Endothelial cell of umbilical vein (primary cell): Measurements from ENCODE around the gene CNOT6L. TPM values are rescaled to one million over a fixed set of nuclear protein-coding genes. Genes with fewer than 3 reads are reported as not detected.

Source experiments
- BruUV-seq: library from RNA; stranded (reverse); fragments of 400-500 nt; replicated peaks from 2 replicates; lab custom pipeline; 2021; lab: Mats Ljungman, UMichigan
- CTCF ChIA-PET: fragments of 300-600, 350-600 bp; sonication (Branson Sonifier 250); formaldehyde crosslinking; loops from one replicate; lab custom pipeline; 2021; ENCODE audit warnings: antibody characterized with exemption, inconsistent platforms; lab: Charles Lee
- POLR2A ChIA-PET: fragments of 300-600, 350-600 bp; sonication (Branson Sonifier 250); formaldehyde crosslinking; loops from one replicate; lab custom pipeline; 2021; ENCODE audit warnings: antibody characterized with exemption, inconsistent platforms; lab: Charles Lee
- DNase-seq: peaks from one replicate; pipeline ENCODE4 v3.0.0-alpha.2; 2011; ENCODE audit warnings: low read depth, low spot score
- FAIRE-seq: peaks from 2 replicates; lab custom pipeline; 2011; peaks lifted over from hg19 to GRCh38; lab: Jason Lieb, UNC
- H2AFZ ChIP-seq: 2 replicates; pipeline ENCODE4 v1.6.0; 2012; ENCODE audit warnings: low read depth, low read length, control low read depth, inconsistent platforms
- H3K27ac ChIP-seq: 2 replicates; pipeline ENCODE4 v1.5.1; 2011; ENCODE audit warnings: low read depth, mild to moderate bottlenecking, control low read depth, low read length, moderate library complexity; ENCODE audit not compliant: insufficient read depth
- H3K27me3 ChIP-seq, 2 experiments: 2 replicates each; pipeline versions ENCODE4 v1.6.0 to v1.6.1; 2011; ENCODE audit warnings: low read length in 2 of 2, mixed read lengths in 1 of 2; ENCODE audit not compliant: control insufficient read depth in 2 of 2, insufficient read depth in 2 of 2
- H3K36me3 ChIP-seq, 2 experiments: 2 replicates in 1 of 2; 3 replicates in 1 of 2; pipeline ENCODE4 v1.5.1; 2011; ENCODE audit warnings: low read length in 2 of 2, mild to moderate bottlenecking in 1 of 2, moderate library complexity in 1 of 2; ENCODE audit not compliant: control insufficient read depth in 2 of 2, insufficient read depth in 2 of 2; ENCODE audit errors: extremely low read depth in 1 of 2
- H3K4me1 ChIP-seq: 3 replicates; pipeline ENCODE4 v1.5.1; 2011; ENCODE audit warnings: mild to moderate bottlenecking, low read length; ENCODE audit not compliant: control insufficient read depth, insufficient read depth; ENCODE audit errors: extremely low read depth
- H3K4me2 ChIP-seq: 2 replicates; pipeline ENCODE4 v1.6.1; 2011; ENCODE audit warnings: low read length, control low read depth, mixed read lengths; ENCODE audit not compliant: insufficient read depth
- H3K4me3 ChIP-seq, 3 experiments: fragments of 200-600 bp in 1 of 3; sonication (generic), shearing (Covaris generic) in 1 of 3; replicated peaks in 1 of 3; 2 replicates each; pipeline ENCODE4 v1.5.1; 2011 to 2016; ENCODE audit warnings: control low read depth in 3 of 3, low read length in 3 of 3, mild to moderate bottlenecking in 2 of 3, inconsistent platforms in 1 of 3, low read depth in 1 of 3, moderate library complexity in 1 of 3; ENCODE audit not compliant: insufficient read depth in 1 of 3
- H3K79me2 ChIP-seq: 2 replicates; pipeline ENCODE4 v1.6.0; 2012; ENCODE audit warnings: low read length, inconsistent platforms; ENCODE audit not compliant: control insufficient read depth, insufficient read depth
- H3K9ac ChIP-seq: replicated peaks from 2 replicates; pipeline ENCODE3; 2011; ENCODE audit warnings: low read length, control low read depth; ENCODE audit not compliant: insufficient read depth; ENCODE audit errors: extremely low read depth
- H3K9me1 ChIP-seq: replicated peaks from 3 replicates; pipeline ENCODE4 v1.6.0; 2011; ENCODE audit warnings: mild to moderate bottlenecking, low read length; ENCODE audit not compliant: control insufficient read depth, insufficient read depth; ENCODE audit errors: extremely low read depth
- H3K9me3 ChIP-seq: replicated peaks from 2 replicates; pipeline ENCODE4 v1.5.1; 2012; ENCODE audit warnings: low read length, inconsistent platforms; ENCODE audit not compliant: control insufficient read depth, insufficient read depth
- H4K20me1 ChIP-seq: replicated peaks from 2 replicates; pipeline ENCODE3; 2011; ENCODE audit warnings: mild to moderate bottlenecking, low read length; ENCODE audit not compliant: control insufficient read depth, insufficient read depth; ENCODE audit errors: extremely low read depth
- CTCF ChIP-seq, 2 donors: IDR thresholded peaks; 1 replicate in 1 of 2; 2 replicates in 1 of 2; pipeline ENCODE4 v1.5.1; 2011; ENCODE audit warnings: low read length in 2 of 2, mild to moderate bottlenecking in 2 of 2, moderate library complexity in 2 of 2, control low read depth in 1 of 2, inconsistent platforms in 1 of 2, low read depth in 1 of 2; ENCODE audit not compliant: insufficient read depth in 1 of 2; ENCODE audit errors: extremely low read depth in 1 of 2
- EZH2 ChIP-seq: IDR thresholded peaks from 2 replicates; pipeline ENCODE4 v1.6.1; 2012; ENCODE audit warnings: borderline replicate concordance, low read depth, mild to moderate bottlenecking, moderate library complexity, low read length, inconsistent platforms; ENCODE audit not compliant: severe bottlenecking
- FOS ChIP-seq: IDR thresholded peaks from 2 replicates; pipeline ENCODE4 v1.6.1; 2011; ENCODE audit warnings: mild to moderate bottlenecking, low read length, moderate library complexity, borderline replicate concordance; ENCODE audit not compliant: insufficient read depth
- GATA2 ChIP-seq: IDR thresholded peaks from 2 replicates; pipeline ENCODE4 v1.7.0; 2011; ENCODE audit warnings: low read depth, mild to moderate bottlenecking, moderate library complexity, mixed read lengths, low read length; ENCODE audit not compliant: insufficient read length, insufficient read depth
- JUN ChIP-seq: IDR thresholded peaks from 2 replicates; pipeline ENCODE4 v1.6.1; 2011; ENCODE audit warnings: borderline replicate concordance, low read depth; ENCODE audit not compliant: insufficient read length, insufficient read depth
- MAX ChIP-seq: IDR thresholded peaks from 2 replicates; pipeline ENCODE4 v1.6.1; 2011; ENCODE audit not compliant: insufficient read depth, insufficient read length
- MYC ChIP-seq: IDR thresholded peaks from one replicate; pipeline ENCODE4 v1.6.1; 2011; ENCODE audit warnings: mild to moderate bottlenecking, low read depth, low read length
- POLR2A ChIP-seq: IDR thresholded peaks from 2 replicates; pipeline ENCODE4 v1.6.1; 2012; ENCODE audit warnings: low read depth, mild to moderate bottlenecking, control low read depth, low read length
- POLR2AphosphoS5 ChIP-seq: IDR thresholded peaks from 2 replicates; pipeline ENCODE4 v1.6.1; 2012; ENCODE audit warnings: low read depth, mild to moderate bottlenecking, control low read depth, low read length, moderate library complexity; ENCODE audit not compliant: insufficient read depth
- dilution Hi-C: fragments of 300-500 bp; cut with MboI; formaldehyde crosslinking; loops from one replicate; pipeline ENCODE4 v1.15.0; 2019; ENCODE audit warnings: low sequenced_read_pairs; ENCODE audit not compliant: extremely low pct_ligation_motif_present
- intact Hi-C: fragments of 100-400 bp; cut with micrococcal nuclease; formaldehyde crosslinking; loops from one replicate; pipeline ENCODE4 v1.10.0; 2022
- polyA plus RNA-seq, 4 experiments: library from polyadenylated mRNA; depleted of rRNA in 3 of 4; stranded (reverse) in 3 of 4; unstranded in 1 of 4; fragments of >200 nt; gene quantifications; 2 replicates each; pipeline versions ENCODE4 v1.2.1 to v1.2.3, GENCODE V29; 2011 to 2012; ENCODE audit warnings: missing spikeins in 1 of 4
- total RNA-seq: library from RNA; stranded (reverse); gene quantifications from 2 replicates; pipeline ENCODE4 v1.2.3, GENCODE V29; 2021

CNOT6L gene
- total and polyA plus RNA-seq, 2 donors (not counting 3 experiments of a cell fraction or from before 2014, with no cell fraction given) = 8.5 to 60.7 TPM

- H3K27me3 ChIP-seq = no peaks in the 10 kb centered on the region
- no peaks in the 10 kb centered on the region for H4K20me1 ChIP-seq
- BruUV-seq = no TSS peak
- no peak overlapping the region for H2AFZ ChIP-seq
- no peaks in the 10 kb centered on the region for H3K9me1 ChIP-seq
- H3K4me3 ChIP-seq = no peak overlapping the region
- POLR2A ChIA-PET = no interaction called here
- no peak overlapping the region for H3K9ac ChIP-seq
- H3K9me3 ChIP-seq = no peaks in the 10 kb centered on the region
- H3K79me2 ChIP-seq = no peaks in the 10 kb centered on the region
- dilution Hi-C loops (no loop called here), intact Hi-C loops (no loop called here)
- H3K4me2 ChIP-seq = no peak overlapping the region
- no peaks in the 10 kb centered on the region for H3K4me1 ChIP-seq
- TF ChIP-seq MAX (no peak), FOS (no peak), POLR2A (no peak), JUN (no peak), GATA2 (no peak)
- H3K36me3 ChIP-seq = no peaks in the 10 kb centered on the region
- FAIRE-seq (no peak), DNase-seq (no peak)
- no peak overlapping the region for H3K27ac ChIP-seq
- CTCF ChIA-PET = interaction anchor here (1.2 kb wide), 1 partner anchor 9 kb away, joined by 3 read pairs; no protein-coding TSS in a partner anchor
Measured at GRCh38 chr4:77714514-77714913, 104.7 kb downstream of the CNOT6L start.

GRCh38 chr4:77713884-77714283, 105.3 kb downstream of the CNOT6L start:
- no peaks in the 10 kb centered on the region for H4K20me1 ChIP-seq
- H3K4me3 ChIP-seq = no peak overlapping the region
- no TSS peak for BruUV-seq
- TF ChIP-seq MAX = no peak
- TF ChIP-seq POLR2AphosphoS5 = no peak
- no peak for TF ChIP-seq EZH2
- TF ChIP-seq POLR2A = no peak
- TF ChIP-seq GATA2 = no peak
- no peak for TF ChIP-seq JUN
- TF ChIP-seq CTCF (IDR thresholded peaks at IDR 0.05; ENCODE audit: extremely low read depth in 1 of 2, insufficient read depth in 1 of 2, low read depth in 1 of 2, low read length in 2 of 2) = no peak
- TF ChIP-seq MYC = no peak
- no peak for TF ChIP-seq FOS
- DNase-seq (no peak), FAIRE-seq (no peak)
- dilution Hi-C loops (no loop called here), intact Hi-C loops (no loop called here)
- H3K36me3 ChIP-seq = no peaks in the 10 kb centered on the region
- H3K4me2 ChIP-seq = no peak overlapping the region
- no peaks in the 10 kb centered on the region for H3K79me2 ChIP-seq
- POLR2A ChIA-PET = no interaction called here
- no peak overlapping the region for H2AFZ ChIP-seq
- no peaks in the 10 kb centered on the region for H3K4me1 ChIP-seq
- H3K9me3 ChIP-seq = no peaks in the 10 kb centered on the region
- no peaks in the 10 kb centered on the region for H3K27me3 ChIP-seq
- CTCF ChIA-PET = no interaction called here
- no peak overlapping the region for H3K27ac ChIP-seq
- no peak overlapping the region for H3K9ac ChIP-seq
- H3K9me1 ChIP-seq = no peaks in the 10 kb centered on the region
